Measurements from ENCODE around the gene MARCKSL1. TPM values are rescaled to one million over a fixed set of nuclear protein-coding genes. Genes with fewer than 3 reads are reported as not detected.

MARCKSL1 gene
- total RNA-seq, 2 donors from 2014 or later = 484 to 543 TPM

DNA sequence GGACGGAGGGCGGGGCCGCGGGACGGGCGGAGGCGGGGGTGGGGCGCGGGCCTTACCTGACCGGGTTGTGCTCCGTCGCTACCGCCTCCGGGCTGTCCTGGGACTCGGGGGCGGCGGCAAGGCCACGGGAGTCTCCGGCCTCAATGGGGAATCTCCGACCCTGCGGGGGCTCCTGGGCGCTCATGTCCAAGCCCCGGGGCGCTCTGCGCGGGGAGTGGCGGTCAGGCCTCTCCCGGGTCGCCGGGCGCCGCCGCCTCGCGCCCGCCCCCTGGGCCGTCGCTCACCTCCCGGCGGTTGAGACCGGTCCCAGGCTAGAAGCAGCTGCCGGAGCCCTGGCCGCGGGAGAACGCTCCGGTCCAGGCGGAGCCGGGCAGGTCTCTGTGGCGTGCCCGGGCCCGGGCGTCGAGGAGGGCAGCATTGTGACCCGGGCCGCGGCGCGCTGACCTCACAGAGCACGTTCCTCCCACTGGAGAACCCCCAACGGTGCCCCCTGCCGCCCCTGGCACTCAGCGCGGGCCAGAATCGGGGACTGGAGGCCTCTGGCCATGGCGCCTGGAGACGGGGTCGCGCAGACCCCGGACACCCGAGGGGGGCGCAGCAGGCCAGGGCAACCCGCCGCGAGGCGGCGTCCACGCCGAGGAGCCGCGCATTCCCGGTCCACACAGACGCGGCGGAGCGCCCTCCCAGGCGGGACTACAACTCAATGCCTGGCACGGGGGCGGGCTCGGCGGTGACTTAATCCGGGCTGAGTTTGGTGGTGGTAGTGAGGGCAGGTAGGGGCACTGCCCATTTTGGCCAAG, 25.8 kb upstream of the MARCKSL1 start:
- Mint-ChIP-seq H3K4me1 (peaks cover 4% of the 10 kb centered on the region), H3K27me3 (ENCODE audit: insufficient read depth) (peaks cover 14% of the 10 kb centered on the region), H3K4me3 (peak overlapping the region; percentile 39), H3K9me3 (no peaks in the 10 kb centered on the region), H3K36me3 (ENCODE audit: low read depth) (peaks cover 34% of the 10 kb centered on the region), H3K27ac (no peak overlapping the region)
- peaks cover 32% of the 10 kb centered on the region for H3K36me3 ChIP-seq (ENCODE audit: control insufficient read depth, insufficient read depth, low read length)
- DNase-seq = peak; percentile 83
- 12% methylated on average over 5 to 91 of the region's 91 CpGs for WGBS, 2 experiments (ENCODE audit: insufficient coverage in 1 of 2, insufficient read length in 1 of 2)
- TF ChIP-seq, protein P1, sequence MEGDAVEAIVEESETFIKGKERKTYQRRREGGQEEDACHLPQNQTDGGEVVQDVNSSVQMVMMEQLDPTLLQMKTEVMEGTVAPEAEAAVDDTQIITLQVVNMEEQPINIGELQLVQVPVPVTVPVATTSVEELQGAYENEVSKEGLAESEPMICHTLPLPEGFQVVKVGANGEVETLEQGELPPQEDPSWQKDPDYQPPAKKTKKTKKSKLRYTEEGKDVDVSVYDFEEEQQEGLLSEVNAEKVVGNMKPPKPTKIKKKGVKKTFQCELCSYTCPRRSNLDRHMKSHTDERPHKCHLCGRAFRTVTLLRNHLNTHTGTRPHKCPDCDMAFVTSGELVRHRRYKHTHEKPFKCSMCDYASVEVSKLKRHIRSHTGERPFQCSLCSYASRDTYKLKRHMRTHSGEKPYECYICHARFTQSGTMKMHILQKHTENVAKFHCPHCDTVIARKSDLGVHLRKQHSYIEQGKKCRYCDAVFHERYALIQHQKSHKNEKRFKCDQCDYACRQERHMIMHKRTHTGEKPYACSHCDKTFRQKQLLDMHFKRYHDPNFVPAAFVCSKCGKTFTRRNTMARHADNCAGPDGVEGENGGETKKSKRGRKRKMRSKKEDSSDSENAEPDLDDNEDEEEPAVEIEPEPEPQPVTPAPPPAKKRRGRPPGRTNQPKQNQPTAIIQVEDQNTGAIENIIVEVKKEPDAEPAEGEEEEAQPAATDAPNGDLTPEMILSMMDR (conservative IDR thresholded peaks at IDR 0.05) = peak; percentile 57
- H3K4me1 ChIP-seq (ENCODE audit: control insufficient read depth, insufficient read depth, low read length) = no peaks in the 10 kb centered on the region
- no peaks in the 10 kb centered on the region for H3K9me3 ChIP-seq (ENCODE audit: control insufficient read depth, low read length)
- peak overlapping the region; percentile 41 for H3K9ac ChIP-seq (ENCODE audit: extremely low read depth, low read length, poor library complexity, severe bottlenecking)
- no peak overlapping the region for H3K27ac ChIP-seq (ENCODE audit: low read depth, low read length)
- H3K4me3 ChIP-seq (ENCODE audit: low read length) = no peak overlapping the region
- no peaks in the 10 kb centered on the region for H3K27me3 ChIP-seq (ENCODE audit: control insufficient read depth, insufficient read depth, low read length, poor library complexity, severe bottlenecking)

DNA sequence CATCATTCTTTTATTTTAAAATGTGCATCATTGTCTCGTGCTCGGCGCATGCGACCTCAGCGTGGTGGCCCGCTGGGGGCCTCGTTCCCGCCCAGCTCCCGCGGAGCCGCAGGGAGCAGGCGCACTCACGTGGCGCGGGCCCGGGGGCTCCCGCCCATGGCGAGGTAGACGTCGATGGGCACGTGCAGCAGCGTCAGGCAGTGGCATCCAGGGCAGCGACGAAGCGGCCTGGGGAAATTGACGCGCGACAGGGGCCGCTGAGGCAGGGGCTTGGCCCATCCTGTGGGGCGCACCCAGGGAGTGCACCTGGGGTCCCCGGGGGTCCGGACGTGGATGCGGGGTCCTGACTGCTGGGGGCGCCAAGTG, 25.3 kb upstream of the MARCKSL1 start:
- WGBS, 2 experiments (ENCODE audit: insufficient coverage in 1 of 2, insufficient read length in 1 of 2) = 67 to 82% methylated on average over 30 to 35 of the region's 35 CpGs
- Mint-ChIP-seq H3K9me3 (no peaks in the 10 kb centered on the region), H3K27me3 (ENCODE audit: insufficient read depth) (peaks cover 16% of the 10 kb centered on the region), H3K27ac (no peak overlapping the region), H3K4me1 (peaks cover 4% of the 10 kb centered on the region), H3K36me3 (ENCODE audit: low read depth) (peaks cover 28% of the 10 kb centered on the region), H3K4me3 (peak overlapping the region; percentile 24)
- H3K36me3 ChIP-seq (ENCODE audit: control insufficient read depth, insufficient read depth, low read length) = peaks cover 26% of the 10 kb centered on the region
- H3K9me3 ChIP-seq (ENCODE audit: control insufficient read depth, low read length) = no peaks in the 10 kb centered on the region
- H3K4me1 ChIP-seq (ENCODE audit: control insufficient read depth, insufficient read depth, low read length) = no peaks in the 10 kb centered on the region
- no peak overlapping the region for H3K4me3 ChIP-seq (ENCODE audit: low read length)
- no peak overlapping the region for H3K27ac ChIP-seq (ENCODE audit: low read depth, low read length)
- no peak overlapping the region for H3K9ac ChIP-seq (ENCODE audit: extremely low read depth, low read length, poor library complexity, severe bottlenecking)
- H3K27me3 ChIP-seq (ENCODE audit: control insufficient read depth, insufficient read depth, low read length, poor library complexity, severe bottlenecking) = no peaks in the 10 kb centered on the region
- TF ChIP-seq, protein P1 (conservative IDR thresholded peaks at IDR 0.05) = no peak
- no peak for DNase-seq

DNA sequence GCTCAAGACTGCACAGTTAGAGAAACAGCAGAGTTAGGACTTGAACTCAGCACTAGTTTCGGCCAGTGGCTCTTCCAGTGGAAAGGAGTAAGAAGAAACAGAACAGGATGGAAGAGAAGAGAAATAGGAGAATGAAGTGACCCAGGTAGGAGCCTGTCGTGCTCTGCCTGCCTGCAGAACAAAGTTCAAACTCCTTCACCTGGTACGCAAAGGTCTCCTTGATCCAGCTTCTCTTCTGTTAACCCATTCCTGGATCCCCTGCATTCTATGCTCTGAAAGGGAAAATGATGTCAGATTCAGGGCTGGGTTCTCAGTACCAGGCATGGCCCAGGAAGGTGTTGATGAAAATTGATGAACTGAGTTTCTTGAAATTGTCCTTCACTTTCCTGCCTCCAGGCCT, 22.4 kb upstream of the MARCKSL1 start:
- Mint-ChIP-seq H3K9me3 (no peaks in the 10 kb centered on the region), H3K27ac (no peak overlapping the region), H3K36me3 (ENCODE audit: low read depth) (peaks cover 13% of the 10 kb centered on the region), H3K4me1 (peaks cover 14% of the 10 kb centered on the region), H3K4me3 (no peak overlapping the region), H3K27me3 (ENCODE audit: insufficient read depth) (peaks cover 16% of the 10 kb centered on the region)
- Histone ChIP-seq H3K4me3 (ENCODE audit: low read length) (no peak overlapping the region), H3K9ac (ENCODE audit: extremely low read depth, low read length, poor library complexity, severe bottlenecking) (no peak overlapping the region), H3K36me3 (ENCODE audit: control insufficient read depth, insufficient read depth, low read length) (peaks cover 2% of the 10 kb centered on the region), H3K27ac (ENCODE audit: low read depth, low read length) (no peak overlapping the region), H3K9me3 (ENCODE audit: control insufficient read depth, low read length) (no peaks in the 10 kb centered on the region), H3K27me3 (ENCODE audit: control insufficient read depth, insufficient read depth, low read length, poor library complexity, severe bottlenecking) (no peaks in the 10 kb centered on the region), H3K4me1 (ENCODE audit: control insufficient read depth, insufficient read depth, low read length) (peaks cover 2% of the 10 kb centered on the region)
- TF ChIP-seq, protein P1 (conservative IDR thresholded peaks at IDR 0.05) = no peak
- 90 to 100% methylated on average over 1 to 3 of the region's 3 CpGs for WGBS, 2 experiments (ENCODE audit: insufficient coverage in 1 of 2, insufficient read length in 1 of 2)
- no peak for DNase-seq

All from endodermal cell (in vitro differentiated cells).